Astrocyte (in vitro differentiated cells and primary cell): ENCODE results near the gene IFI44L. TPM values are rescaled to one million over a fixed set of nuclear protein-coding genes. Genes with fewer than 3 reads are reported as not detected.

ENCODE experiments used
- DNase-seq: peaks from one replicate; pipeline ENCODE4 v3.0.0-alpha.2; 2010; ENCODE audit warnings: low read depth
- FAIRE-seq: peaks from 2 replicates; lab custom pipeline; 2011; peaks lifted over from hg19 to GRCh38; lab: Jason Lieb, UNC
- H2AFZ ChIP-seq: 2 replicates; pipeline ENCODE4 v1.6.0; 2012; ENCODE audit warnings: low read depth, low read length, inconsistent platforms
- H3K27ac ChIP-seq: 2 replicates; pipeline ENCODE4 v1.5.1; 2011; ENCODE audit warnings: low read depth, low read length, inconsistent platforms
- H3K27me3 ChIP-seq: 2 replicates; pipeline ENCODE4 v1.6.0; 2011; ENCODE audit warnings: low read length, inconsistent platforms; ENCODE audit not compliant: insufficient read depth
- H3K36me3 ChIP-seq: 2 replicates; pipeline ENCODE4 v1.5.1; 2011; ENCODE audit warnings: low read length, inconsistent platforms; ENCODE audit not compliant: insufficient read depth
- H3K4me1 ChIP-seq: 2 replicates; pipeline ENCODE4 v1.5.1; 2011; ENCODE audit warnings: low read length, inconsistent platforms; ENCODE audit not compliant: insufficient read depth
- H3K4me2 ChIP-seq: 2 replicates; pipeline ENCODE4 v1.6.0; 2012; ENCODE audit warnings: low read length, inconsistent platforms
- H3K4me3 ChIP-seq: 2 replicates; pipeline ENCODE4 v1.5.1; 2011; ENCODE audit warnings: low read depth, mild to moderate bottlenecking, low read length, inconsistent platforms; ENCODE audit not compliant: insufficient read depth
- H3K79me2 ChIP-seq: 2 replicates; pipeline ENCODE4 v1.6.0; 2012; ENCODE audit warnings: mild to moderate bottlenecking, low read length, inconsistent platforms; ENCODE audit not compliant: insufficient read depth
- H3K9ac ChIP-seq: 2 replicates; pipeline ENCODE4 v1.6.0; 2012; ENCODE audit warnings: mild to moderate bottlenecking, low read length, inconsistent platforms
- H3K9me3 ChIP-seq: 2 replicates; pipeline ENCODE4 v1.5.1; 2012; ENCODE audit warnings: low read depth, mild to moderate bottlenecking, low read length, inconsistent platforms; ENCODE audit not compliant: insufficient read depth
- H4K20me1 ChIP-seq: 2 replicates; pipeline ENCODE4 v1.6.0; 2012; ENCODE audit warnings: low read length, inconsistent platforms; ENCODE audit not compliant: insufficient read depth
- H3K27ac Mint-ChIP-seq: one replicate; pipeline ENCODE4 v1.8.0; 2021; ENCODE audit warnings: mild to moderate bottlenecking, mixed read lengths; ENCODE audit not compliant: unreplicated experiment
- H3K27me3 Mint-ChIP-seq: one replicate; pipeline ENCODE4 v1.8.0; 2021; ENCODE audit warnings: low read depth, mixed read lengths; ENCODE audit not compliant: unreplicated experiment
- H3K36me3 Mint-ChIP-seq: one replicate; pipeline ENCODE4 v1.8.0; 2021; ENCODE audit warnings: low read depth, mixed read lengths; ENCODE audit not compliant: unreplicated experiment
- H3K4me1 Mint-ChIP-seq: one replicate; pipeline ENCODE4 v1.8.0; 2021; ENCODE audit warnings: low read depth, mixed read lengths; ENCODE audit not compliant: unreplicated experiment
- H3K4me3 Mint-ChIP-seq: one replicate; pipeline ENCODE4 v1.8.0; 2021; ENCODE audit warnings: mild to moderate bottlenecking, moderate library complexity, mixed read lengths; ENCODE audit not compliant: unreplicated experiment
- H3K9me3 Mint-ChIP-seq: one replicate; pipeline ENCODE4 v1.8.0; 2021; ENCODE audit warnings: mild to moderate bottlenecking, mixed read lengths; ENCODE audit not compliant: unreplicated experiment
- CTCF ChIP-seq: IDR thresholded peaks from 2 replicates; pipeline ENCODE4 v1.5.1; 2011; ENCODE audit warnings: low read depth, mild to moderate bottlenecking, inconsistent platforms, low read length, moderate library complexity; ENCODE audit not compliant: insufficient read depth
- EZH2 ChIP-seq: IDR thresholded peaks from 2 replicates; pipeline ENCODE4 v1.6.1; 2012; ENCODE audit warnings: mild to moderate bottlenecking, low read length, inconsistent platforms; ENCODE audit not compliant: insufficient read depth
- total RNA-seq: library from RNA; stranded (reverse); gene quantifications from 2 replicates; pipeline ENCODE4 v1.2.1, GENCODE V29; 2021

Gene IFI44L
- total RNA-seq, 1 donor from 2014 or later: 184 TPM

GRCh38 chr1:78676347-78676982 lies 56.2 kb downstream of the IFI44L start:
- H3K9me3 ChIP-seq: no peaks in the 10 kb centered on the region
- H3K9ac ChIP-seq: no peak overlapping the region
- Mint-ChIP-seq H3K27me3 (no peaks in the 10 kb centered on the region), H3K36me3 (peaks cover 7% of the 10 kb centered on the region), H3K4me1 (peaks cover 7% of the 10 kb centered on the region), H3K27ac (no peak overlapping the region), H3K4me3 (no peak overlapping the region), H3K9me3 (peaks cover 4% of the 10 kb centered on the region)
- H3K36me3 ChIP-seq: no peaks in the 10 kb centered on the region
- H2AFZ ChIP-seq: no peak overlapping the region
- no peak overlapping the region for H3K27ac ChIP-seq
- TF ChIP-seq EZH2 (no peak), CTCF (peak; percentile 84)
- H3K4me2 ChIP-seq: no peak overlapping the region
- no peaks in the 10 kb centered on the region for H3K79me2 ChIP-seq
- H3K4me1 ChIP-seq: no peaks in the 10 kb centered on the region
- no peak for FAIRE-seq
- H3K27me3 ChIP-seq: no peaks in the 10 kb centered on the region
- H4K20me1 ChIP-seq: no peaks in the 10 kb centered on the region
- peak; percentile 42 for DNase-seq
- H3K4me3 ChIP-seq: no peak overlapping the region

- Histone ChIP-seq H3K4me3 (no peak overlapping the region), H3K27ac (no peak overlapping the region)
- TF ChIP-seq EZH2: no peak
- TF ChIP-seq CTCF: no peak
Measured at GRCh38 chr1:78676993-78677392, 56.7 kb downstream of the IFI44L start.

GRCh38 chr1:78677788-78678187 lies 57.5 kb downstream of the IFI44L start:
- TF ChIP-seq EZH2: no peak
- TF ChIP-seq CTCF: no peak
- Histone ChIP-seq H3K9me3 (no peaks in the 10 kb centered on the region), H3K9ac (no peak overlapping the region), H3K4me2 (no peak overlapping the region), H3K27me3 (no peaks in the 10 kb centered on the region), H4K20me1 (no peaks in the 10 kb centered on the region), H2AFZ (no peak overlapping the region), H3K4me1 (no peaks in the 10 kb centered on the region), H3K4me3 (no peak overlapping the region), H3K79me2 (no peaks in the 10 kb centered on the region), H3K27ac (no peak overlapping the region), H3K36me3 (no peaks in the 10 kb centered on the region)
- Mint-ChIP-seq H3K4me3 (peak overlapping the region; percentile 23), H3K36me3 (peaks cover 7% of the 10 kb centered on the region), H3K9me3 (peaks cover 4% of the 10 kb centered on the region), H3K27me3 (no peaks in the 10 kb centered on the region), H3K27ac (no peak overlapping the region), H3K4me1 (peaks cover 7% of the 10 kb centered on the region)
- FAIRE-seq (peak; percentile 20), DNase-seq (no peak)

More at GRCh38 chr1:78676993-78677392, 56.7 kb downstream of the IFI44L start:
- Histone ChIP-seq H4K20me1 (no peaks in the 10 kb centered on the region), H3K36me3 (no peaks in the 10 kb centered on the region), H3K27me3 (no peaks in the 10 kb centered on the region), H3K9ac (no peak overlapping the region), H3K4me1 (no peaks in the 10 kb centered on the region), H3K79me2 (no peaks in the 10 kb centered on the region), H2AFZ (no peak overlapping the region), H3K4me2 (no peak overlapping the region), H3K9me3 (no peaks in the 10 kb centered on the region)
- H3K4me3 Mint-ChIP-seq: no peak overlapping the region
- peaks cover 7% of the 10 kb centered on the region for H3K4me1 Mint-ChIP-seq
- H3K36me3 Mint-ChIP-seq: peaks cover 7% of the 10 kb centered on the region
- no peak for DNase-seq
- H3K9me3 Mint-ChIP-seq: peaks cover 4% of the 10 kb centered on the region
- no peak overlapping the region for H3K27ac Mint-ChIP-seq
- no peak for FAIRE-seq
- H3K27me3 Mint-ChIP-seq: no peaks in the 10 kb centered on the region
